OCI-LY3 (cell line): ENCODE data around the gene IL1A.

Source experiments
- CTCF ChIP-seq: fragments of 200-600, 300-600 bp; sonication (generic); IDR thresholded peaks from 2 replicates; pipeline ENCODE4 v1.5.1; 2014; ENCODE audit warnings: antibody characterized with exemption, low read length, low read depth
- EZH2phosphoT487 ChIP-seq: fragments of 200-600 bp; shearing (Covaris generic); IDR thresholded peaks from 2 replicates; pipeline ENCODE4 v1.6.1; 2018; ENCODE audit warnings: antibody characterized with exemption, mixed run types, low read depth

GRCh38 chr2:112762276-112762675 lies 22.0 kb downstream of the IL1A start:
- TF ChIP-seq CTCF: no peak
- TF ChIP-seq EZH2phosphoT487: no peak
